Right lobe of liver (tissue), 4 donors: ENCODE results near the gene KLC1.

Experiments used
- POLR2A ChIP-seq: fragments of 450-650 bp; IDR thresholded peaks from one replicate; pipeline ENCODE4 v1.6.1; 2017; ENCODE audit warnings: antibody characterized with exemption, mild to moderate bottlenecking
- TF ChIP-seq, protein P1 (sequence below), 4 donors: fragments of 200-600 bp in 3 of 4; fragments of 450-650 bp in 1 of 4; IDR thresholded peaks; one replicate each; pipeline versions ENCODE4 v1.5.1 to v1.8.0; 2016 to 2022; ENCODE audit warnings: antibody characterized with exemption in 4 of 4, mild to moderate bottlenecking in 2 of 4
- donor health status: DM: no; HTN: no; CAD: no.
- donor health status: DM: no; HTN: no; CAD: no.
- donor health status: DM: no; HTN: yes; CAD: no.

DNA sequence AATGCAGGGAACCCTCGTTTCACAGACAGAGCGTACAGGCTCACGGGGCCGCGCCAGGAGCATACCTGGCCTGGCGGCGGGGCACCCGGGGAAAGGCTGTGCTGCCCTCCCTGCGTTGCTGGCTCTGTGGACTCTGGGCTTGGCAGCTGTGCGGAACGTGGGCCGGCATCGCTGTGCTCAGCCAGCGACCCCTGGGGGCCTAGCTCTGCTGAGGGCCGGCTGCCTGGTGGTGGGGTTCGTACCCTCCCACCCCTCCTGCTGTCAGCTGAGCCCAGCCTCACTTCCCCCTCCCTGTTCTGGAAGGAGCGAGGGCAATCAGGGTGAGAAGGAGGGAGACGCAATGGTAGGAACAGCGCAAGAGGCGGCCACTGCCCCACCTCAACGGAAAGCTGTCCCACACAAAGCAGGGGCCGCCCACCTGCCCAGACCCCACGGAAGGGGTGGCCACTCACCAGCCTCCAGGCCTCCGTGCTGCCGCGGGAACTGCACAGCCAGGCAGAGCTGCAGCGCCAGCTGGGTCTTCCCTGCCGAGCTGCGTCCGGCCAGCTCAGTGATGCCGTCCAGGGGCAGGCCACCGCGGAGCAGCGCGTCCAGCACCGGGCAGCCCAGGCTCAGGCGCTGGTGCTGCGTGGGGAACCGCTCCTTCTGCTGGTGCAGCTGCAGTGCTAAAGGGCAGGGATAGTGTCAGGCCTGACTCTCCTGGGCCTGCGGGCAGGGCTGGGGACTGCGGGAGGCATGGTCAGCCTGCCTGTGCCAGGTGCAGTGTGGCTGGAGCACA lies 77.7 kb downstream of the KLC1 start:
- TF ChIP-seq, protein P1, sequence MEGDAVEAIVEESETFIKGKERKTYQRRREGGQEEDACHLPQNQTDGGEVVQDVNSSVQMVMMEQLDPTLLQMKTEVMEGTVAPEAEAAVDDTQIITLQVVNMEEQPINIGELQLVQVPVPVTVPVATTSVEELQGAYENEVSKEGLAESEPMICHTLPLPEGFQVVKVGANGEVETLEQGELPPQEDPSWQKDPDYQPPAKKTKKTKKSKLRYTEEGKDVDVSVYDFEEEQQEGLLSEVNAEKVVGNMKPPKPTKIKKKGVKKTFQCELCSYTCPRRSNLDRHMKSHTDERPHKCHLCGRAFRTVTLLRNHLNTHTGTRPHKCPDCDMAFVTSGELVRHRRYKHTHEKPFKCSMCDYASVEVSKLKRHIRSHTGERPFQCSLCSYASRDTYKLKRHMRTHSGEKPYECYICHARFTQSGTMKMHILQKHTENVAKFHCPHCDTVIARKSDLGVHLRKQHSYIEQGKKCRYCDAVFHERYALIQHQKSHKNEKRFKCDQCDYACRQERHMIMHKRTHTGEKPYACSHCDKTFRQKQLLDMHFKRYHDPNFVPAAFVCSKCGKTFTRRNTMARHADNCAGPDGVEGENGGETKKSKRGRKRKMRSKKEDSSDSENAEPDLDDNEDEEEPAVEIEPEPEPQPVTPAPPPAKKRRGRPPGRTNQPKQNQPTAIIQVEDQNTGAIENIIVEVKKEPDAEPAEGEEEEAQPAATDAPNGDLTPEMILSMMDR (IDR thresholded peaks at IDR 0.05) = no peak
- no peak for TF ChIP-seq POLR2A
